SK-N-MC (cell line): ENCODE data around the gene SMARCC1.

Experiments used
- EZH2 ChIP-seq: fragments of 200-600 bp; sonication (generic); IDR thresholded peaks from one replicate; pipeline ENCODE4 v1.6.1; 2017; ENCODE audit warnings: antibody characterized with exemption
- FOXP2 ChIP-seq: optimal IDR thresholded peaks from 2 replicates; pipeline ENCODE3; 2011; ENCODE audit warnings: mild to moderate bottlenecking, moderate library complexity; ENCODE audit not compliant: insufficient read depth; ENCODE audit errors: extremely low read length, control extremely low read depth
- POLR2AphosphoS5 ChIP-seq: IDR thresholded peaks from 2 replicates; pipeline ENCODE4 v1.6.1; 2012; ENCODE audit warnings: mild to moderate bottlenecking, low read depth, low read length, borderline replicate concordance

DNA sequence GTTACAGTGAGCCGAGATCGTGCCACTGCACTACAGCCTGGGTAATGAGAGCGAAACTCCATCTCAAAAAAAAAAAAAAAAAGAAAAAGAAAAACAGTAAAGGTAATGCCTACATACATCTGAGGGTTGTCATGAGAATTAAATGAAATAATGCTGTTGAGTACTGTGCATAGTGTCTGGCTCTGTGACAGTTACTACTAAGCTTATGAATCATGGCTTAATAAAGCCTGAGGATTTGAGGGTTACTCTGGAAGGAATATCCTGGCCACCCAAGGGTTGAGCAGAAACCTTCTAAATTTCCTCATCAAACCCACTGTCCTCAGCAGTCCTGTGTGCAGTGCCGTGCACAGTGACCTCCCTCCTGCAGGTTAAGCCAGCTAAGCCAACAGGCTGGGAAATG, 241.4 kb downstream of the SMARCC1 start:
- TF ChIP-seq EZH2 (no peak), FOXP2 (no peak), POLR2AphosphoS5 (no peak)
